ENCODE measurements around the gene COMMD7. TPM values are rescaled to one million over a fixed set of nuclear protein-coding genes. Genes with fewer than 3 reads are reported as not detected.

Gene COMMD7
- total and polyA plus RNA-seq, 9 of the 15 experiments (the other 6 are each of a cell fraction or from before 2014, with no cell fraction given), result 11.9 to 69.1 (median 34.7) TPM

- TF ChIP-seq ZBTB40 (IDR thresholded peaks at IDR 0.05), result no peak
- no peak for TF ChIP-seq ZBTB40 (CRISPR knock-in tag; IDR thresholded peaks at IDR 0.05)
- TF ChIP-seq SMAD3 (CRISPR knock-in tag; conservative IDR thresholded peaks at IDR 0.05), result no peak
- TF ChIP-seq, protein P1, sequence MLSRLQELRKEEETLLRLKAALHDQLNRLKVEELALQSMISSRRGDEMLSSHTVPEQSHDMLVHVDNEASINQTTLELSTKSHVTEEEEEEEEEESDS (CRISPR knock-in tag; IDR thresholded peaks at IDR 0.05), result no peak
- no peak for TF ChIP-seq HBP1 (CRISPR knock-in tag; IDR thresholded peaks at IDR 0.05)
- TF ChIP-seq SREBF1 (IDR thresholded peaks at IDR 0.05; ENCODE audit: borderline replicate concordance, low read depth, low read length), result no peak
- TF ChIP-seq FOXO4 (CRISPR knock-in tag; IDR thresholded peaks at IDR 0.05), result no peak
- peak; percentile 85; the same call in 1 of the 2 replicates for TF ChIP-seq EP300 (IDR thresholded peaks at IDR 0.05; ENCODE audit: low read length)
- TF ChIP-seq, protein P2, sequence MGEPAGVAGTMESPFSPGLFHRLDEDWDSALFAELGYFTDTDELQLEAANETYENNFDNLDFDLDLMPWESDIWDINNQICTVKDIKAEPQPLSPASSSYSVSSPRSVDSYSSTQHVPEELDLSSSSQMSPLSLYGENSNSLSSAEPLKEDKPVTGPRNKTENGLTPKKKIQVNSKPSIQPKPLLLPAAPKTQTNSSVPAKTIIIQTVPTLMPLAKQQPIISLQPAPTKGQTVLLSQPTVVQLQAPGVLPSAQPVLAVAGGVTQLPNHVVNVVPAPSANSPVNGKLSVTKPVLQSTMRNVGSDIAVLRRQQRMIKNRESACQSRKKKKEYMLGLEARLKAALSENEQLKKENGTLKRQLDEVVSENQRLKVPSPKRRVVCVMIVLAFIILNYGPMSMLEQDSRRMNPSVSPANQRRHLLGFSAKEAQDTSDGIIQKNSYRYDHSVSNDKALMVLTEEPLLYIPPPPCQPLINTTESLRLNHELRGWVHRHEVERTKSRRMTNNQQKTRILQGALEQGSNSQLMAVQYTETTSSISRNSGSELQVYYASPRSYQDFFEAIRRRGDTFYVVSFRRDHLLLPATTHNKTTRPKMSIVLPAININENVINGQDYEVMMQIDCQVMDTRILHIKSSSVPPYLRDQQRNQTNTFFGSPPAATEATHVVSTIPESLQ (CRISPR knock-in tag; IDR thresholded peaks at IDR 0.05), result no peak
- no peak; the same call in 1 of the 2 replicates for TF ChIP-seq RAD51 (IDR thresholded peaks at IDR 0.05; ENCODE audit: borderline replicate concordance, low read depth)
- TF ChIP-seq ZNF561 (CRISPR knock-in tag; conservative IDR thresholded peaks at IDR 0.05), result no peak
Measured at GRCh38 chr20:32681175-32682084, 61.8 kb downstream of the COMMD7 start (continued).
